WI38 (cell line): ENCODE data around the gene NTN5.

Source experiments
- H3K4me3 ChIP-seq: 2 replicates; pipeline ENCODE4 v1.5.1; 2011; ENCODE audit warnings: low read depth, mild to moderate bottlenecking, control low read depth, low read length
- TF ChIP-seq, protein P1 (sequence below): IDR thresholded peaks from 2 replicates; pipeline ENCODE4 v1.5.1; 2012; ENCODE audit warnings: low read depth, mild to moderate bottlenecking, control low read depth, low read length

Gene NTN5

GRCh38 chr19:48624791-48625723 lies 47.8 kb downstream of the NTN5 start:
- TF ChIP-seq, protein P1, sequence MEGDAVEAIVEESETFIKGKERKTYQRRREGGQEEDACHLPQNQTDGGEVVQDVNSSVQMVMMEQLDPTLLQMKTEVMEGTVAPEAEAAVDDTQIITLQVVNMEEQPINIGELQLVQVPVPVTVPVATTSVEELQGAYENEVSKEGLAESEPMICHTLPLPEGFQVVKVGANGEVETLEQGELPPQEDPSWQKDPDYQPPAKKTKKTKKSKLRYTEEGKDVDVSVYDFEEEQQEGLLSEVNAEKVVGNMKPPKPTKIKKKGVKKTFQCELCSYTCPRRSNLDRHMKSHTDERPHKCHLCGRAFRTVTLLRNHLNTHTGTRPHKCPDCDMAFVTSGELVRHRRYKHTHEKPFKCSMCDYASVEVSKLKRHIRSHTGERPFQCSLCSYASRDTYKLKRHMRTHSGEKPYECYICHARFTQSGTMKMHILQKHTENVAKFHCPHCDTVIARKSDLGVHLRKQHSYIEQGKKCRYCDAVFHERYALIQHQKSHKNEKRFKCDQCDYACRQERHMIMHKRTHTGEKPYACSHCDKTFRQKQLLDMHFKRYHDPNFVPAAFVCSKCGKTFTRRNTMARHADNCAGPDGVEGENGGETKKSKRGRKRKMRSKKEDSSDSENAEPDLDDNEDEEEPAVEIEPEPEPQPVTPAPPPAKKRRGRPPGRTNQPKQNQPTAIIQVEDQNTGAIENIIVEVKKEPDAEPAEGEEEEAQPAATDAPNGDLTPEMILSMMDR: no peak
- H3K4me3 ChIP-seq: peak overlapping the region; percentile 62

DNA sequence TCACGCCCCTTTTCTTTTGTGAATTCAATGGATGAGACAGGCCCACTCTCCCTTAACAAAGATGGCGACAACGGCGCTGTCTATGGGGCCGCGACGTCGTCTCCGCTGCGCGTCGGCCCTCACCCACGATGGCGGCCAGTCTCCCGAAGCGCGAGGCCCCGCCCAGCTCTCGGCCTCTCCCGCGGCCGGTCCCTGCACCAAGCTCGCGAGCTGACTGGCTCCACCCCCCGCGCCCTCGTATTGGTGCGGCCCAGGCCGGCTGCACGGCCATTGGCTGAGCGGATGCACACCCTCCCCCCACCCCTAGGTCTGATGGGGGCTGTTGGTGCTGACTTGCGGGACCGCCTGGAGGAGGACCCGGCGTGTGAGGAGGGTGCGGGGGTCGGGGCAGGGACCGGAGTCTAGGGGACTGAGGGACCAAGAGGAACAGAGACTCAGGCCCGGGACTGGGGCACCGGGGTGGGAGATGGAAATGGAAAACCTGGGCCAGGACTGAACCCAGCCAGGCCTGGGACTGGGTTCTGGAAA lies 48.7 kb downstream of the NTN5 start:
- H3K4me3 ChIP-seq: peak overlapping the region; percentile 62
- TF ChIP-seq, protein P1: no peak

DNA sequence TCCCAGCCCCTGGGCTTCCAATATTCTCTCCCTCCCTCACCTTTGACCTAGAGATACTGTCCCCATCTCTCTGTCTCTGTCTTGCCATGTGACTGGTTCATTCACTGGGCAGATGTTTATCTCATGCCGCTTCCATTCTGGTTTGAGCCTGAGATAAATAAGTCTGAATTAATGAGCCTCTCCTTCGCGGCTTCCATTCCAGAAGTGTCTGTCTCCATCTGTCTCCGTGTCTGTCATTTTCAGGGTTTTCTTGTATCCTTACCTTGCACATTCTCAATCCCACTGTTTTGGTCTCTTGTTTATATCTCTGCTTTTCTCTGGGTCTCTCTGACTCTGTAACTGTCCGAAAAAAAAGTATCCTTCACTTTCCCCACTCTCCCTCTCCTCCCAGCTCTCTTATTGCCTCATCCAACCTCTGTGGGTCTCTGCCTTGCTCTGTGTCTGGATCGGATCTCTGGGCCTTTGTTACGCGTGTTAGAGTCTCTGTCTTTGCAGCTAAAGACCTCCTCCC lies 49.2 kb downstream of the NTN5 start:
- H3K4me3 ChIP-seq: peak overlapping the region; percentile 34
- TF ChIP-seq, protein P1: no peak

DNA sequence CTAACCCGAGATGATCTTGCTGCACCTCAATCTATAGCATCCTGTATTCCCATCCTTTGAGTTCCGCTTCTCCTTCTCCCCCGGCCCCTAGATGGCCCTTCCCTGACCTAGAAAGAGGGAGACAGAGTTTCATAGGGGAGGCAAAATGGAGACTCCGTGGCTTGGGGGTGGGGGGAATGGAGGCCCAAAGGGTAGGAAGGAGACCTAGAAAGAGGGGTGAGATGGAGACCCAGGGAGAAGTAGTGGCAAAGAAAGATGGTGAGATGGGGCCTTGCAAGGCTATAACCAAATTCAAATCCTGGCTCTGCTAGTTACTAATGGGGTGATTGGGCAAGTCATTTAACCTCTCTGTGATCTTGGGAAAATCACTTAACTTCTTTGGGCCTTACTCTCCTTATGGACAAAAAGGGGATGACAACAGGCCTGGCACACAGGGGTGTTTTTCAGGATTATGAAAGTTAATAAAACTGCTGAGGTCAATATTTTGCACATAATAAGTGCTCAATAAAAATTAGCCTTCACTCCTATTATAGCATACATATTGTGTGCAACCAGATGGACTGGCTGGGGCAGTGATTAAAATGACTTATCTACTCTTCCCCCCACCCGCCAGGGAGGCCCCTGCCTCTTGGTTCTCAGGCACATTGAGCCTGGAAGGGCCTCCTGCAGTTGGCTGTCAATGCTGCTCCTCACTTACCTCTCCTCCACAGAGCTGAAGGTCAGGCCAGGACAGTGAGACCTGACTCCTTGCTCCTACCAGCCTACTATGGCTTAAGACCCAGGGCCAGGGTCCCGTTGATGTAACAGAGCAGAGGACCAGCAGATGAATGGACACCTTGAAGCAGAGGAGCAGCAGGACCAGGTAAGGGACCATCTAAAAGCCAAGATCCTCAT lies 52.9 kb downstream of the NTN5 start:
- TF ChIP-seq, protein P1: no peak
- H3K4me3 ChIP-seq: peak overlapping the region; percentile 100

DNA sequence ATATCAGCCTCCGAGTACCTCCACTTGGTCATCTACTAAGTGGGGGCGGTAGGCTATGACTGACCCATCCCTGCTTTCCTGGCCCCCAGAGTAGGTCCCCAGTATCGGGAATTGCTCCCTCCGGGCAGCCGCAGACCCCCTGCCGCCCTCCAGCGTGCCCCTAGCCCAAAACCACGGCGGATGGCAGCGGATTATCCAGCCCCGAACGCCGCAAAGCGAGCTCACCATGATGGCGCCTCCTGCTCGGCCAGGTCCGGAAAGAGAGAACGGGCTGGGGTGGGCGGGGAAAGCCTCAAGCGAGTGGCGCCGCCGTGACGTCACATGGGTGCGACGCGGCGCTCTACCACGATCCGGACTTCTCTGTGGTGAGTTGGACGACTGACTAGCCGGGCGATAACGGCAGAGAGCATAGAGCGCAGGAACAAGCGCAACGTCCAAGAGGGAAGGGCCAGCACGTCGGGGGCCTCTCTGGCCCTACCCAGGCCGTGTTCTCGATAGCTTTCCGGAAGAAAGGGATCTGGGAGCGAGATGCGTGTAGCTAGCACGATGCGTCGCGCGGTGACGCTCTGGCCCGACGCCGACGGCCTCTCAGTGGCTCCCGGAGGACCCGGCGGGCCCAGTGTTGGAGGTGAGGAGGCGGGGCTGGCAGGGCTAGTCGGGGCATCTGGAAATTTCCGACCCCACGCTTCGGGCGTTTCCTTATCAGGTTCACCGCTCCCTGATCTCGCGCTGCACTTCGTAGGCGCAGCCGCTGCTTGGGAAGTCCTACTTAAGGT lies 53.7 kb downstream of the NTN5 start, which contains the start of the genes RPL18 and SPHK2:
RPL18 (minus strand) TSS at position 263 of the 776 bp plus-strand sequence; CDS start at position 228, 35 bp downstream.
SPHK2 (plus strand) TSS at position 591 of the 776 bp plus-strand sequence. CDS start 1,009 bp downstream, outside the sequence.
- TF ChIP-seq, protein P1: no peak
- H3K4me3 ChIP-seq: peak within 1 kb of the TSS; percentile 100

GRCh38 chr19:48618278-48618915 lies 54.4 kb downstream of the NTN5 start:
- peak overlapping the region; percentile 100 for H3K4me3 ChIP-seq
- TF ChIP-seq, protein P1: no peak
